Right ventricle myocardium inferior (tissue), 1 donor: ENCODE measurements around the gene PTGIS. TPM values are rescaled to one million over a fixed set of nuclear protein-coding genes. Genes with fewer than 3 reads are reported as not detected.
A peak's percentile ranks its signal among the peaks of the same experiment; 100 is the strongest.

Source experiments
- ATAC-seq: fragments of 200-7000 bp; cut with Tn5 transposase; one replicate; pipeline ENCODE4 v1.9.1; 2020; ENCODE audit warnings: mild to moderate bottlenecking, moderate library complexity
- DNase-seq: peaks from one replicate; pipeline ENCODE4 v3.0.0; 2021; ENCODE audit errors: missing footprints
- intact Hi-C: fragments of 100-400 bp; cut with DNase I; formaldehyde crosslinking; loops from one replicate; pipeline ENCODE4 v1.11.0; 2022
- total RNA-seq: library from RNA; stranded (reverse); fragmentation: NEBNext Ultra II Directional; extraction: Animal tissue kit (Norgen Biotek cat#: 25700); gene quantifications from one replicate; pipeline ENCODE4 v1.2.1, GENCODE V29; 2021
- donor health status: DM: no; HTN: yes; CAD: no; lungs with severe emphysema.

PTGIS gene
- total RNA-seq, 1 donor from 2014 or later, result 24.2 TPM

DNA sequence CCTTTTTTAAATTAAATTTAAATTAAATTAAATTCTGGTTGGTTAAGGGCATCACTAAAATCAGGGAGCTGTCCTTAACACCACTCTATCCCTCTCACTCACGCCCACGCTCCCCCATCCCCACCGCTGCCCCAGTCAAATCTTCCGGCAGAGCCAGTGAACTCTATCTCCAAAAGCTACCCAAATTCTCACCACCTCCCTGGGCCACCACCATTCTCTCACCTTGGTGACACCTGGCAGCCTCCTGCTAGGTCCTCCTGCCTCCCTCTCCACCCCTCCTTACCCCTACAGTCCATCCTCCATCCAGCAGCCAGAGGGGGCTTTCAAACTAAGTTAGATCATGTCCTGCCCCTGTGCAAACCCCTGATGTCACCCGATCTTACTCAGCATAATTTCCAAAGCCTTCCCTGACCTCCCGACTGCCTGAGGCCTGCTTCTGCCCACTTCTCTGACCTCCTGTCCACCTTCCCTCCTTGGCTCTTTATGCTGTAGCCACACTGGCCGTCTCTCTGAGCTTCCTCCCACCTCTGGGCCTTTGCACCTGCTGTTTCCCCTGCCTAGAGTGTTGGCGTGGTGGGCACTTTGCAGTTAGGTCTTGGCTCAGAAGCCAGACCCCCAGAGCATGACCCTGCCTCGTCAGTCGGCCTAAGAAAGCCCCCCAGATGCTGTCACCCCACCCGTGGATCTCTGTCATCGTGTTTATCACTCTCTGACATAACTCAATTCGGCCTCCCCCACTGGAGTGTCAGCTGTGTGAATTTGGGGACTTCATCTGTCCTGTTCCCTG, 24.7 kb downstream of the PTGIS start:
- DNase-seq, result no peak
- intact Hi-C loops, result loop anchor here (10.0 kb wide), 1 partner anchor 312 kb away; no protein-coding TSS in a partner anchor
- ATAC-seq, result no peak

DNA sequence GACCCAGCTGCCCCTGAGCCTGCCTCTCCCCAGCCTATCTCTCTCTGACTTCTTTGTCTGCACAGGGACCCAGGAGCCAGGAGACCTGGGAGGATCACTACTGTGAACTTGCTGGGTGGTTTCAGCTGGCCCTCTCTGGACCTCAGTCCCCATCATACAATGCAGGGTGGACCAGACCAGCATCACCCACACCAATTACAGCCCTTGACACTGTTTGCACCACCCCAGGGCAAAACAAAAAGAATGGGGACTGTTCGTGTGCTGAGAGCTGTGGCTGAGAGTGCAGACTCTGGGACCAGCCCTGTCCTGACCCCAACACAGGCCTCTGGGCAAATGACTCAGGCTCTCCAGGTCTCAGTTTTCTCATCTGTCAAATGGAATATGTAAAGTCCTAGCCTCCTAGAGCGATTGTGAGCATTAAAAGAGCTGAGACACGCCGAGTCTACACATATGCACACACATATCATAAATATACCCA, 25.4 kb downstream of the PTGIS start:
- no peak for DNase-seq
- ATAC-seq, result no peak
- intact Hi-C loops, result loop anchor here (10.0 kb wide), 1 partner anchor 312 kb away; no protein-coding TSS in a partner anchor

DNA sequence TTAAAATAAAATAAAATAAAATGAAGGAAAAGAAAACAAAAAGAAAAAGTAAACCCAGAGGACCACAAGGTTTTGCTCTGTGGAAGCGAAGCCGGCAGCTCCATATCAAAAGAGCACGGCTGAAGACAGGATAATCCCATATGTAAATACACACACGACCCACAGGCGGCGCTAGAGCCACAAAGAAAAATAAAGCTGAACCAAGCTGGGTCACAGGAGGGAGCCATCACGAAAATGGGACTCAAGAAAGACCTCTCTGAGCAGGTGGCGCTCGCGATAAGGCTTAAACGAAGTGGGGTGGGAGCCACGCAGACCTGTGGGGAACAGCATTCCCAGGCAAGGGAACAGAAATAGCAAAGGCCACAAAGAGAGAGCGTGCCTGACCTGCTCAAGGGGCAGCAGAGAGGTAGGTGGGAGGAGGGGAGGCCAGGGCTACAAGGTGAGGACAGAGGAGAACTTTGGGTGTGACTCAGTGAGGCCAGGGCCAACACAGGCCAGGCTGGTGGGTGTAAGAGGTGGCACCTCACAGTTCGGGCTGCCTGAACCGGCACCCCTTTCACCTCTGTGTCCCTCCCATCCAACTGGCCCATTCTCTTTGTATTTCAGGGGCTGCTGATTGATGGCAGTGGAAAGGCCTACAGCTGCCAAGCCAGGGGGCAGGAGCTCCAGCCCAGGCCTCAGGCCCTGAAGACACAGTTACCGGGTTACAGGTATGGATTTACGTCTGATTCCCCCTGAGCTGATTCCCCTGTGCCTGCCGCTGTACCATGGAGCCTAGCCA, 26.0 kb downstream of the PTGIS start:
- peak; percentile 73 for ATAC-seq
- DNase-seq, result peak; percentile 80
- intact Hi-C loops, result loop anchor here (1.0 to 10.0 kb wide), 2 partner anchors 67 to 313 kb away; no protein-coding TSS in a partner anchor

DNA sequence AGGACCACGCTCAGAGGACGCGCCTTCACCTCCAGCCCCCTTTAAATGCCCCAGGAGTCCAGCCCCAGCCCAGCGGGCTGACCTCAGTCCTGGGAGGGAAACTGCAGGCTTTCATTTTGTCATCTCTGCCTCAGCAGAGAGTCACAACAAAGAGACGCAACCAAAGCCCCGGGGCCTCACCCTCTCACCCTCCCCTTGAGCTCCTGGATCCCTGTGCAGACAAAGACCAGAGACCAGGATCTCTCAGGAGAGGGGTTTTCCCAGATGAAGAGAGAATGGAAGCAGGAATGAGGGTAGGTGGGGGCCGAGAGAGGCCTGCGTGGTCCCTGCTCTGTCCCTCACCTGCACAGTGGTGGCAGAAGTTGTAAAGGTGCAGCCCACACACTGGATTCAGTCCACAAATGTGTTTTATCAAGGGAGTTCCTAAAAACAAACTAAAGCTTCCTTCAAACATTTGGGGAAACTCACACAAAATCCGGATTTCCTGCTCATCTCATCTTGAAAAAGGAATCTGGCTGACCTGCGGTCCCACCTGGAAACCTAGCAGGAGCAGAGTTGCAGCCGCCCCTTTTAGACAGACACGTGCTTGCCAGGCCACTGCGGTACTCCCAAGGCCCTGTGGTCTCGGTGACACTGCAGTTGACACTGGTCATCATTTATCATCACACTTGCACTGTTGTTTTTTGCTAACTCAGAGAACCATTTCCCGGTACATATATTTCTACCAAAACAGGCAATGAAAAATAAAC, 27.1 kb downstream of the PTGIS start:
- no peak for DNase-seq
- no peak for ATAC-seq
- intact Hi-C loops, result loop anchor here (1.0 to 10.0 kb wide), 2 partner anchors 68 to 314 kb away; no protein-coding TSS in a partner anchor

DNA sequence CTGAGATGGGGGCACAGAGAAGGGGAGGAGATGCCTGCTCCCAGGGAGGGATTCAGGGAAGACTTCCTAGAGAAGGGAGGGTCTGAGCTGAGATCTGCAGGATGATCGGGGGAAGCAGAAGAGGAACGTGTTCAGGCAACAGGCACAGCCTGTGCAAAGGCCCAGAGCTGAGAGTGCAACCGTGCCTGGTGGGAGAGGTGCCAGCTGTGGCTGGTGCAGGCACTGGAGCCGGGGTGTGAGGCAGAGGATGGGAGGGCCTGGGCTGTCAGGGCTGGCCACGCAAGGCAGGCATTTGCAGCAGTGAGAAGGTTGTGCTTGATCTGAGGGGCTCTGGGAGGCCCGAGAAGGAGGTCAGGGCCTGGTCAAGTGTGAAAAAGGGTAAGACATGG, 27.7 kb downstream of the PTGIS start:
- no peak for DNase-seq

DNA sequence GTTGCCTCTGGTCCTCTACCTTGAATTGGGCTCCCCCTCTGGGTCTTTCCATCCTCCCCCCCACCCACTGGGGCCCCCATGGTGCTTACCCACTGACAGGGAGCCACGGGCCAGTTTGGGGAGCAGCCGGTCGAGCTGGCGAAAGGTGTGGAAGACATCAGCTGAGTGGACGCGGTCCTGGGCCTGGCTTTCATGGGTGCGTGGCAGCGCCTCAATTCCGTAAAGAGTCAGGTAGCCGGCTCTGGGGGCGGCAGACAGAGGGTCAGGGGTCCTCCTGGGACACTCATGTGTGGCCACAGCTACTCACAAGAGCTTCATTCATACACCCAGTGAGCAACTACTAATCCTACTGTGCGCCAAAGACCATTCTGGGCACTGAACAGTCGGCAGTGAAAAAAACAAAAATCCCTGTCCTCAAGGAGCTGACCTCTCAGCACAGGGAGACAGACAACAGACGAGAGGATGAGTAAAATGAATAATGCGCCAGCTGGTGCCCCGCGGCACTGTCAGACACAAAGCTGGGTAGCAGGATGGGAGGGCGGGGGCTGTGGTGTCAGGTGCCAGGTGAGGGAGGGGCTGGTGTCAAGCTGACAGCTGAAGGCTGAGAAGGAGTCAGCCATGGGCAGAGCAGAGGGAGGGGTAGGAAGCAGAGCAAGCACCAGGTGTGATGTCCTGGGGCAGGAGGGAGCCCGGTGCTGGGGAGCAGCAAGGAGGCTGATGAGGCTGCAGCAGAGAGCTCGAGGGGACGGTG, 28.3 kb downstream of the PTGIS start:
- DNase-seq (no peak), ATAC-seq (no peak)
- intact Hi-C loops, result loop anchor here (10.0 kb wide), 1 partner anchor 315 kb away; no protein-coding TSS in a partner anchor

More for the DNA sequence above, 27.7 kb downstream of the PTGIS start:
- no peak for ATAC-seq
- intact Hi-C loops, result loop anchor here (10.0 kb wide), 1 partner anchor 315 kb away; no protein-coding TSS in a partner anchor

DNA sequence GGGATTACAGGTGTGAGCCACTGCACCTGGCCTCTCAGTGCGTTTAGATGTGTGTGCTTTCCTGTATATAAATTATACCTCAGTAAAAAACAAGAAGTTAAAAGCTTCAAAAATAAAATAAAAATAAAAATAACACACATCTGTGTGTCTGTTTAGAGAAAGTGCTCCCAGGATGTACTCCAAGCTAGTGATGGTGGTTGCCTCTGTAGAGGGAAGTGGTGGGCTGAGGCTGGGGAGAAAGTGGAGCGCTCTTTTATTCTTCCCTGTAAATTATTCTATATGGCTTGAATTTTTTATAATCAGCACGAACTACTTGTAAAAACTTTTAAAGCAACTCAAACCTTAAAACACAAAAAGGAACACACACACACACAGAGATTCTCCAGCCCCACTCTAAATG, 29.0 kb downstream of the PTGIS start:
- intact Hi-C loops, result no loop called here
- DNase-seq, result no peak
- ATAC-seq, result no peak

DNA sequence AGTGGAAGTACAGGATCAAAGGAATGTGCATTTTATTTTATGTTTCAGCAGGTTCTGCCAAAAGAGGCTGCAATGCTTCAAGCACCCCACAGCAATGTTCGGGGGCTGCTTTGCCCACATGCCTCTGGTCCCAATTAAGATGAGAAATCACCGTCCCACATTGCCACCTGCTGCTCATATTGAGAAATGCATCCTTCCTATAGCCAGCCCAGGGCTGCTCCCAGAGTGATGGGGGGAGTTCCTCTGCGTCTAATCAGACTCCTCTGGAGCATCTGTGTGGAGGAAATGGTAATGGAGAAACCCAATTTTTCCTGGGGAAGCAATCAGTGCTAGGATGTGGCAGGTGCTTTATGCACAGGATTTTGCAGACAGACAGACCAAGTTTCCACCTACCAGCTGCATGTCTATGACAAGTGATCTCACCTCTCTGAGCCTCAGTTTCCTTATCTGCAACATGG, 33.7 kb downstream of the PTGIS start:
- no peak for ATAC-seq

DNA sequence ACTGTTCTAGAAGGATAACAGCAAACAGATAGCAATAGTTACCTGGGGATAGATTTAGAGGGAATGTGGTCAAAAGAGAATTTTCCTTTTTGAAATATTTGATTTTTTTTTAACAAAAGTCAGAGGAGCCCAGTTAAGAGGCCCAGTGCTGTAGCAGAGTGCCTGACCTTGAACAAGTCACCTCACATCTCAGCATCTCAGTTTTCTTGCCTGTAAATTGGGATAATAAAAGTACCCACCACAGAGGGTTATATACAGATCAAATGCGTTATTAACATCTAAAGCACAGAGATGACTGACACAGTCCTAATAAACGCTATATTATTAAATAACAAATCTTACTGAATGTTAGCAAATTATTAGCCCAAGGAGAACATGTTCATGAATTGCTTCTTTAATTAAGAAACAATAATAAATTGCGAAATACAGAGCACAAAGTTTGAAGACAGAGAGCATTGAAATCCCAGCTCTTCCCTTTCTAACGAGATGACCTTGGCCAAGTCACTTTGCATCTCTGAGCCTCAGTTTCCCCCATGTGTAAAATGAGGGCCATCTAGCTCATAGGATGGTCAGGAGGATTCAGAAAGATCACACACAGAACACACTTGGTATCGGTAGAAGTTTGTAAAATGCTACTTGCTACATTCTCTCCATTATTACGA, 35.5 kb downstream of the PTGIS start:
- intact Hi-C loops, result no loop called here
- ATAC-seq, result no peak
- no peak for DNase-seq

More for the DNA sequence above, 33.7 kb downstream of the PTGIS start:
- intact Hi-C loops, result loop anchor here (1.0 kb wide), 1 partner anchor 200 kb away; no protein-coding TSS in a partner anchor
- no peak for DNase-seq

DNA sequence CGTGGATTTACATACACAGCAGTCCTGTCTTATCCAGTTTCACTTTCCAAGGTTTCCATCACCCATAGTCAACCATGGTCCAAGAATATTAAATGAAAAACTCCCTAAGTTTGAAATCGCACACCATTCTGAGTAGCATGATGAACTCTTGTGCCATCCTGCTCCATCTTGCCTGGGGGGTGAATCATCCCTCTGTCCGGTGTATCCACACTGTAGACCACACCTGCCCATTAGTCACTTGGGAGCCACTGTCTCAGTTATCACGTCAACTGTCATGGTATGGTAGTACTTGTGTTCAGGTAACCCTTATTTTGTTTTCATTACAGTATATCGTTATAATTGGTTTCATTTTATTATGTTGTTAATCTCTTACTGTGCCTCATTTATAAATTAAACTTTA, 38.5 kb downstream of the PTGIS start:
- no peak for DNase-seq
- intact Hi-C loops, result no loop called here
- no peak for ATAC-seq

DNA sequence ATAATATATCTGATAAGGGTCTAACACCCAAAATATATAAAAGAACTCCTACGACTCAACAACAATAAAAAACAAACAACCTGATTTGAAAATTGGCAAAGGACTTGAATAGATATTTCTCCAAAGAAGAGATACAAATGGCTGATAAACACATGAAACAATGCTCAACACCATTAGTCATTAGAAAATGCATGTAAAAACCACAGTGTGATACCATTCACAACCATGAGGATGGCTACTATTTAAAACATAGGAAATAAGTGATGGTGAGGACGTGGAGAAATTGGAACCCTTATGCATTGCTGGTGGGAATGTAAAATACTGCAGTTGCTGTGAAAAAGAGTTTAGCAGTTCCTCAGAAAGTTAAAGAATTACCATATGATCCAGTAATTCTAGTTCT, 41.4 kb downstream of the PTGIS start:
- no peak for ATAC-seq
- no peak for DNase-seq
- intact Hi-C loops, result no loop called here

DNA sequence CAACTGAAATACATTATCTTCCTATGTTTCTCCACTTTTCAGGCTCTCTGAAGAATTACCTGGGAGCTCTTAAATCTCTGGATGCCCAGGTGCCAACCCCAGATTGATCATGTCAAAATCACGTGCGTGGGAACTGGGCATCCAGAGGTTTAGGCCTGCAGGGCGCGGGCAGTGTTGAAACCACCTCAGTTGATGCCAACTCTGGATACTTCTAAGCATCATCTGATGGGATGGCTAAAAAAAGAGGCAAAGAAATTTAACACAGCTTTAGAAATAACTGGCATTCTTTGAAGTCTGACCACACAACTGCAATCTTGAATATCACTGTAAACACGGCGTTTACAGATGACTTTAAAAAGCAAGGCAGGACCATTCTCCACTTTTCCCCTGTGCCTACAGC, 41.9 kb downstream of the PTGIS start:
- ATAC-seq (no peak), DNase-seq (no peak)
- intact Hi-C loops, result no loop called here

DNA sequence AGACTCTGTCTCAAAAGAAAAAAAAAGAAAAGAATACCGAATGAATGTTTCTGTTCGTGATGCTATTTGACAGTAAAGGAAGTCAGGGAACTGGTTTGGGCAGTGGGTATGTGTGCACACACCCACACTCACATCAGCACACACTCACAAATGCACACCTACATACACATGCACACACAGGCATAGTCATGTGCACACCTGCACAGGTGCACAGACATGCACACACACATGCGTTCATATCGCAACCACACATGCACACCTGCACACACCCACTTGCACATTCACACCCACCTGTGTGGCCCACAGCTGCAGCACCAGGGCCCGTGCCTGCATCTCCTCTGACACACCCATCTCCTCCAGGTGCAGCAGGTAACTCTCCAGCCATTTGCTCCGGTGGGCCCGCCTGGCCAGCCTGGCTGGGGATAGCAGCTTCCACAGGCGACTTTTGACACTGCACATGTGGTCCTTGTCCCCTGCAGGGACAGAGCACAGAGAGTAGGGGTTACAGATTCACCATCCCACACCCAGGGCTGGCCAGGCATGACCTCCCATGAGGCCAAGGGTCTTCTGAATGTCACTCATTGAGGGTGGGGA, 44.1 kb downstream of the PTGIS start:
- no peak for DNase-seq
- ATAC-seq, result no peak
- intact Hi-C loops, result no loop called here

DNA sequence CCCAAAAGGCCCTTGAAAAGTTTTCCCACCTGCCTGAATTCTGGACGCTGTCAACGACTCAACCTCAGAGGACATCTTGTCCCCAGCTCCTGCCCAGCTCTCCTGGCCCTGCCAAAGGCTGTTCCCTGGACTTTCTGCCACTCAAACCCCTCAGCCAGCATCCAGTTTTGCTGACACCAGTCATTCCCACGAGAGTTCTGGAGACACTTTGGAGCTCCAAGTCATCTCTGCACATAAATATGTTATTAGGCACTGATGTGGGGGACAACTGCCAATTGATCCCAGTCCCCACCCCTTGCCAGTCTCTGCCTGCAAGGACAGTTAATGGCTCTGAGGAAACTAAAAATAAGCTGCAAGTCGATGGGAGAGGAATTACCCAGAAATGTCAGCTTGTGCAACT, 46.6 kb downstream of the PTGIS start:
- ATAC-seq, result no peak
- intact Hi-C loops, result no loop called here
- no peak for DNase-seq

DNA sequence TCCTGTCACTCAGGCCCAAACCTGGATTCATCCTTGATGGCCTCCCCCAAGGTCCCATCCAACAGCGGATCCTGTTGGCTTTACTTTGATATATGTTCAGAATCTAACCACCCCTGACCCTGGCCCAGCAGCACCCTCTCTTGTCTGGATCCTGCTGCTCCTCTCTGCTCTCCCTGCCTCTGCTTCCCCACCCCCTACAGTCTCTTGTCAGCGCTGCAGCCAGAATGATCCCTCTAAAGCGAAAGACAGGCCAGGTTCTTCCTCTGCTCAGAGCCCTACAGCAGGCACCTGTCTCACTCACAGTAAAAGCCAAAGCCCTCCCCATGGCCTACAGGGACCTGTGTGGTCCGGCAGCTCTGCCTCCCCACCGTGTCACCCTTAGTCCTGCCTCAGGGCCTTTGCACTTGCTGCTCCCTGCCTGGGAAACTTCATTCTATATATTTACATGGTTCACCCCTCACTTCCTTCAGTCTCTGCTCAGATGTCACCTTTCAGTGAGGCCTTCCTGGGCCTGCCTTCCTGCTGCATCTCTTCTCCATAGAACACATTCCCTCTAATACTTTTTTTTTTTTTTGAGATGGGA, 48.1 kb downstream of the PTGIS start:
- ATAC-seq, result no peak
- DNase-seq, result no peak
- intact Hi-C loops, result no loop called here

DNA sequence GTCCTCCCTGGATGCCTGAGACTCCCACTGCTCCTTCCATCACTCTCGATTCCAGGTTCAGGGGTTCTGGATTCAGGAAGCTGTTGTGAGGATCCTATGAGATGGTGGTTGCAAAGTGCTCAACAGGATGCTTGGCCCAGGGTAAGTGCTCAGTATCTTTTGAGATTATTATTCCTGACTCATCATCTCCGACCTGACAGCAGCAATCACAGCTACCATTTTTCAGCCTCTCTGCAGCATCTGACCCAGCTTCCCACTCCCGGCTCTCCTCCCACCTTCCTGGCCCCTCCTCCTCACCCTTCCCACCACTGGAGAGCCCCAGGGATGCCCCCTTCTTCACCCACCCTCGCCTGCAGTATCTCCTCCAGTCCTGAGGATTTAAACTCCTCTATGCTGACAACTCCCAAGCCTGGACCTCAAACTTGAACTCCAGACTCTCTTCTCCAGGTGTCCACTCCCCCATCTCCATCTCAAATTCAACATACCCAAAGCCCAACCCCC, 48.7 kb downstream of the PTGIS start:
- DNase-seq (no peak), ATAC-seq (no peak)
- intact Hi-C loops, result no loop called here

DNA sequence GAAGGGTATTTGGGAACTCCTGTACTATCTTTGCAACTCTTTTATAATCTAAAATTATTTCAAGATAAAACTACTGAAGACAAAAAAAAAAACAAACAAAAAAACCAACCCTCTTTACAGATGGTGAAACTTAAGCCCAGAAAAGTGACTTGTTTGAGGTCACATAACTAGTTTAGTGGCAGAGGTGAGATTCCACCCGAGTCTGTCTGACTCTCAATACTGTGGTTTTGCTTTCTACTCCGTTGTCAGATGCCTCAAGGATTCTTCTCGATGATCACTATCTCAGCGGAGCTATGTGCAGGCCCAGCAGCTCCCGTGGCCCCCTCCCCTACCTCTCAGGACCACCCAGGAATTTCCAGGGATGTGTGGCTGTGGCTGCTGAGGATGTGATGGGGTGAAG, 49.4 kb downstream of the PTGIS start:
- ATAC-seq (no peak), DNase-seq (no peak)
- intact Hi-C loops, result no loop called here
